Endothelial cell of umbilical vein (primary cell): Measurements from ENCODE around the gene METTL25. TPM values are rescaled to one million over a fixed set of nuclear protein-coding genes. Genes with fewer than 3 reads are reported as not detected.
A peak's percentile ranks its signal among the peaks of the same experiment; 100 is the strongest.

ENCODE experiments used
- BruUV-seq: library from RNA; stranded (reverse); fragments of 400-500 nt; replicated peaks from 2 replicates; lab custom pipeline; 2021; lab: Mats Ljungman, UMichigan
- CTCF ChIA-PET: fragments of 300-600, 350-600 bp; sonication (Branson Sonifier 250); formaldehyde crosslinking; loops from one replicate; lab custom pipeline; 2021; ENCODE audit warnings: antibody characterized with exemption, inconsistent platforms; lab: Charles Lee
- POLR2A ChIA-PET: fragments of 300-600, 350-600 bp; sonication (Branson Sonifier 250); formaldehyde crosslinking; loops from one replicate; lab custom pipeline; 2021; ENCODE audit warnings: antibody characterized with exemption, inconsistent platforms; lab: Charles Lee
- DNase-seq: peaks from one replicate; pipeline ENCODE4 v3.0.0-alpha.2; 2011; ENCODE audit warnings: low read depth, low spot score
- FAIRE-seq: peaks from 2 replicates; lab custom pipeline; 2011; peaks lifted over from hg19 to GRCh38; lab: Jason Lieb, UNC
- H2AFZ ChIP-seq: 2 replicates; pipeline ENCODE4 v1.6.0; 2012; ENCODE audit warnings: low read depth, low read length, control low read depth, inconsistent platforms
- H3K27ac ChIP-seq: 2 replicates; pipeline ENCODE4 v1.5.1; 2011; ENCODE audit warnings: low read depth, mild to moderate bottlenecking, control low read depth, low read length, moderate library complexity; ENCODE audit not compliant: insufficient read depth
- H3K27me3 ChIP-seq, 2 experiments: 2 replicates each; pipeline versions ENCODE4 v1.6.0 to v1.6.1; 2011; ENCODE audit warnings: low read length in 2 of 2, mixed read lengths in 1 of 2; ENCODE audit not compliant: control insufficient read depth in 2 of 2, insufficient read depth in 2 of 2
- H3K36me3 ChIP-seq, 2 experiments: 2 replicates in 1 of 2; 3 replicates in 1 of 2; pipeline ENCODE4 v1.5.1; 2011; ENCODE audit warnings: low read length in 2 of 2, mild to moderate bottlenecking in 1 of 2, moderate library complexity in 1 of 2; ENCODE audit not compliant: control insufficient read depth in 2 of 2, insufficient read depth in 2 of 2; ENCODE audit errors: extremely low read depth in 1 of 2
- H3K4me1 ChIP-seq: 3 replicates; pipeline ENCODE4 v1.5.1; 2011; ENCODE audit warnings: mild to moderate bottlenecking, low read length; ENCODE audit not compliant: control insufficient read depth, insufficient read depth; ENCODE audit errors: extremely low read depth
- H3K4me2 ChIP-seq: 2 replicates; pipeline ENCODE4 v1.6.1; 2011; ENCODE audit warnings: low read length, control low read depth, mixed read lengths; ENCODE audit not compliant: insufficient read depth
- H3K4me3 ChIP-seq, 3 experiments: fragments of 200-600 bp in 1 of 3; sonication (generic), shearing (Covaris generic) in 1 of 3; replicated peaks in 1 of 3; 2 replicates each; pipeline ENCODE4 v1.5.1; 2011 to 2016; ENCODE audit warnings: control low read depth in 3 of 3, low read length in 3 of 3, mild to moderate bottlenecking in 2 of 3, inconsistent platforms in 1 of 3, low read depth in 1 of 3, moderate library complexity in 1 of 3; ENCODE audit not compliant: insufficient read depth in 1 of 3
- H3K79me2 ChIP-seq: 2 replicates; pipeline ENCODE4 v1.6.0; 2012; ENCODE audit warnings: low read length, inconsistent platforms; ENCODE audit not compliant: control insufficient read depth, insufficient read depth
- H3K9ac ChIP-seq: replicated peaks from 2 replicates; pipeline ENCODE3; 2011; ENCODE audit warnings: low read length, control low read depth; ENCODE audit not compliant: insufficient read depth; ENCODE audit errors: extremely low read depth
- H3K9me1 ChIP-seq: replicated peaks from 3 replicates; pipeline ENCODE4 v1.6.0; 2011; ENCODE audit warnings: mild to moderate bottlenecking, low read length; ENCODE audit not compliant: control insufficient read depth, insufficient read depth; ENCODE audit errors: extremely low read depth
- H3K9me3 ChIP-seq: replicated peaks from 2 replicates; pipeline ENCODE4 v1.5.1; 2012; ENCODE audit warnings: low read length, inconsistent platforms; ENCODE audit not compliant: control insufficient read depth, insufficient read depth
- H4K20me1 ChIP-seq: replicated peaks from 2 replicates; pipeline ENCODE3; 2011; ENCODE audit warnings: mild to moderate bottlenecking, low read length; ENCODE audit not compliant: control insufficient read depth, insufficient read depth; ENCODE audit errors: extremely low read depth
- CTCF ChIP-seq, 2 donors: IDR thresholded peaks; 1 replicate in 1 of 2; 2 replicates in 1 of 2; pipeline ENCODE4 v1.5.1; 2011; ENCODE audit warnings: low read length in 2 of 2, mild to moderate bottlenecking in 2 of 2, moderate library complexity in 2 of 2, control low read depth in 1 of 2, inconsistent platforms in 1 of 2, low read depth in 1 of 2; ENCODE audit not compliant: insufficient read depth in 1 of 2; ENCODE audit errors: extremely low read depth in 1 of 2
- FOS ChIP-seq: IDR thresholded peaks from 2 replicates; pipeline ENCODE4 v1.6.1; 2011; ENCODE audit warnings: mild to moderate bottlenecking, low read length, moderate library complexity, borderline replicate concordance; ENCODE audit not compliant: insufficient read depth
- GATA2 ChIP-seq: IDR thresholded peaks from 2 replicates; pipeline ENCODE4 v1.7.0; 2011; ENCODE audit warnings: low read depth, mild to moderate bottlenecking, moderate library complexity, mixed read lengths, low read length; ENCODE audit not compliant: insufficient read length, insufficient read depth
- JUN ChIP-seq: IDR thresholded peaks from 2 replicates; pipeline ENCODE4 v1.6.1; 2011; ENCODE audit warnings: borderline replicate concordance, low read depth; ENCODE audit not compliant: insufficient read length, insufficient read depth
- MAX ChIP-seq: IDR thresholded peaks from 2 replicates; pipeline ENCODE4 v1.6.1; 2011; ENCODE audit not compliant: insufficient read depth, insufficient read length
- MYC ChIP-seq: IDR thresholded peaks from one replicate; pipeline ENCODE4 v1.6.1; 2011; ENCODE audit warnings: mild to moderate bottlenecking, low read depth, low read length
- POLR2A ChIP-seq: IDR thresholded peaks from 2 replicates; pipeline ENCODE4 v1.6.1; 2012; ENCODE audit warnings: low read depth, mild to moderate bottlenecking, control low read depth, low read length
- POLR2AphosphoS5 ChIP-seq: IDR thresholded peaks from 2 replicates; pipeline ENCODE4 v1.6.1; 2012; ENCODE audit warnings: low read depth, mild to moderate bottlenecking, control low read depth, low read length, moderate library complexity; ENCODE audit not compliant: insufficient read depth
- dilution Hi-C: fragments of 300-500 bp; cut with MboI; formaldehyde crosslinking; loops from one replicate; pipeline ENCODE4 v1.15.0; 2019; ENCODE audit warnings: low sequenced_read_pairs; ENCODE audit not compliant: extremely low pct_ligation_motif_present
- intact Hi-C: fragments of 100-400 bp; cut with micrococcal nuclease; formaldehyde crosslinking; loops from one replicate; pipeline ENCODE4 v1.10.0; 2022
- polyA plus RNA-seq, 4 experiments: library from polyadenylated mRNA; depleted of rRNA in 3 of 4; stranded (reverse) in 3 of 4; unstranded in 1 of 4; fragments of >200 nt; gene quantifications; 2 replicates each; pipeline versions ENCODE4 v1.2.1 to v1.2.3, GENCODE V29; 2011 to 2012; ENCODE audit warnings: missing spikeins in 1 of 4
- total RNA-seq: library from RNA; stranded (reverse); gene quantifications from 2 replicates; pipeline ENCODE4 v1.2.3, GENCODE V29; 2021

Gene METTL25
- total and polyA plus RNA-seq, 2 donors (not counting 3 experiments of a cell fraction or from before 2014, with no cell fraction given), result 6.5 to 8.5 TPM

GRCh38 chr12:82378997-82379396 lies 20.7 kb downstream of the METTL25 start:
- dilution Hi-C loops, result no loop called here

DNA sequence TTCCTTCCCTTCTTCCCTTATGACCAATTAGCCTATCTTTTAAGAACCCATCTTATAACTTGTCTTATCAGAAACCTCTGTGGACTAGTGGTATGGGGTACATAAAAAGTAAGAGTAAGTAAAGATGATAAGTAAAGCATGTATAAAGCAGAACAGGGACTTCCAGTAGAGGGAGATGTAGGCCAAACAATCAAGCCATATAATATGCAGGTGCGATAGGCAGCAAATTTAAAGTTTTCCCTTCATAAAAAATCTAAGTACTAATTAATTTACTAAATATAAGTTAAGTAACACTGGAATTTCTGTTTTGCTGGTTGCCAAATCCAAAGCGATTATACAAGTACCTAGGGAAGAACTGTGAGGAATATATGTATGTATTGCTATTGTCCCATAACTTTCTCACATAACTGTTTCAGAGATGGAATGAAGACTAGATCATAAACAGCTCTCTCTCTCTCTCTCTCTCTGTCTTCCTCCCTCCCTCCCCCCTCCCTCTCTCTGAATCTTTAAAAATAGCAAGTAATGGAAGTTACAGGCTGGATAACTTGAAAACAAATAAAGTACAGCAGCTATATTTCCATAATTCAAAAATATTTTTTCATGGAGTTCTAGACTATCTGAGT lies 25.7 kb downstream of the METTL25 start:
- no peak overlapping the region for H3K27ac ChIP-seq

More at GRCh38 chr12:82378997-82379396, 20.7 kb downstream of the METTL25 start:
- no TSS peak for BruUV-seq
- DNase-seq (no peak), FAIRE-seq (no peak)
- no peaks in the 10 kb centered on the region for H4K20me1 ChIP-seq
- no peak overlapping the region for H3K27ac ChIP-seq
- intact Hi-C loops, result no loop called here
- H3K4me1 ChIP-seq, result no peaks in the 10 kb centered on the region
- TF ChIP-seq POLR2A (no peak), MYC (no peak), POLR2AphosphoS5 (no peak), JUN (no peak), FOS (no peak), MAX (no peak)
- H3K79me2 ChIP-seq, result no peaks in the 10 kb centered on the region
- H3K9ac ChIP-seq, result no peak overlapping the region
- ChIA-PET CTCF (interaction anchor here (0.8 kb wide), 1 partner anchor 21 kb away, joined by 3 read pairs; the partner anchor contains the start of genes CCDC59 and METTL25), POLR2A (interaction anchor here (1.5 kb wide), 1 partner anchor 21 kb away, joined by 3 read pairs; the partner anchor contains the start of genes CCDC59 and METTL25)
- H3K9me3 ChIP-seq, result no peaks in the 10 kb centered on the region
- no peaks in the 10 kb centered on the region for H3K9me1 ChIP-seq
- H3K4me3 ChIP-seq, result no peak overlapping the region
- no peak overlapping the region for H3K4me2 ChIP-seq
- no peaks in the 10 kb centered on the region for H3K36me3 ChIP-seq
- H2AFZ ChIP-seq, result no peak overlapping the region
- no peaks in the 10 kb centered on the region for H3K27me3 ChIP-seq

More for the DNA sequence above, 25.7 kb downstream of the METTL25 start:
- no peaks in the 10 kb centered on the region for H3K4me1 ChIP-seq
- no peaks in the 10 kb centered on the region for H4K20me1 ChIP-seq
- ChIA-PET POLR2A (interaction anchor here (1.5 kb wide), 1 partner anchor 26 kb away, joined by 4 read pairs; the partner anchor contains the start of genes CCDC59 and METTL25), CTCF (interaction anchor here (0.6 to 1.9 kb wide), 15 partner anchors 15 to 364 kb away, joined by 3 to 13 read pairs (median 3); partner anchors contain the start of gene TMTC2)
- DNase-seq (peak; percentile 85), FAIRE-seq (no peak)
- H3K9me3 ChIP-seq, result no peaks in the 10 kb centered on the region
- H3K4me3 ChIP-seq, result no peak overlapping the region
- no peaks in the 10 kb centered on the region for H3K36me3 ChIP-seq
- no peak overlapping the region for H2AFZ ChIP-seq
- BruUV-seq, result no TSS peak
- no peak overlapping the region for H3K9ac ChIP-seq
- TF ChIP-seq GATA2, result no peak
- peak; percentile 24 to 54 for TF ChIP-seq CTCF (IDR thresholded peaks at IDR 0.05; ENCODE audit: extremely low read depth in 1 of 2, insufficient read depth in 1 of 2, low read depth in 1 of 2, low read length in 2 of 2)
- no peak overlapping the region for H3K4me2 ChIP-seq
- H3K9me1 ChIP-seq, result no peaks in the 10 kb centered on the region
- H3K79me2 ChIP-seq, result no peaks in the 10 kb centered on the region
- no peaks in the 10 kb centered on the region for H3K27me3 ChIP-seq
- dilution Hi-C loops, result no loop called here
- intact Hi-C loops, result loop anchor here (1.0 to 10.0 kb wide), 6 partner anchors 133 to 1441 kb away; partner anchors contain the start of gene TMTC2
